Measurements from ENCODE around the gene PIK3R1. TPM values are rescaled to one million over a fixed set of nuclear protein-coding genes. Genes with fewer than 3 reads are reported as not detected.

PIK3R1 gene
- total and polyA plus RNA-seq, 8 donors = 9.2 to 280 (median 52.3) TPM

DNA sequence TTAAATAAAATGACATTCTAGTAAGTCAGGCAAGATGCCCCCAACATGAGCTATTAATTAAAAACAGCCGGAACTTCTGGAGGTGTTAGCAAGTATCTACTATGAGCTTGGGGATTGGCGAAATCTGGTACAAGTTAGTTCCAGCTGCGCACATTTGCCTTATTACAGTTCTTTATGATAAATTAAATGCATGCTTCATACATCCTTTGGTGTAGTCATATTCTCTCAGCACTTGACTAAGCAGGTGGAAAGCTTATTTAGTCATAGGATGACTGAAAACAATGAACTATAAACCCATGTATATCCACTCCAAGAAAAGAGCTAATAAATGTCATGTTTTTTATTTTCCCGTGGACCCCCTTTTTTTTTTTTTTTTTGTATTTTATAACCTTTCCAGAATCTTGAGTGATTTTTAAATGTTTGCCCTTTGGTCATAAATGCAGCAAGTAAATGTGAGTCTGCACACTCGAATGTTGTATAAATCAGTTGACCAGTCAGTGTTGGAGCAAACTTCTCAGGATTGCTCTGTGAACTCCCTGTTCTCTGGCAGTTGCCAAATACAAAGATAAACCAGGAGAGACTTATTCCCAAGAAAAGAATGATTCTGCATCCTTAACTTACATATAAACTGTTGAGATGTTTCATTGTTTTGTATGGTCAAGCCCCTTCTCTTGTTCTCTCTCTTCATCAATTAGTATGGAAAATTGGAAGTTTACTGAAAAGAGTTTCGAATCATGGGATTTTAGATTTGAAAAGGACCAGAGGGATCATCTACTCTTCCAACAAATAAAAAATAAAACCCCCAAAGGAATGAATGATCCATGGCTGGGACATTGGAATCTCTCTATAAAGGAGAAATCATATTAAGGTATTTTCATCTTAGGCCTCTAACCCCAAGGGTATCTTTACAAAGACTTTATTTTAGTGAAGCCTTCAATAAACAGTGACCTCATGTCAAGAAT, 38.3 kb downstream of the PIK3R1 start:
- Histone ChIP-seq H3K27ac (peak overlapping the region in 3 of 5 donors; percentile 59 to 75 (median 71)), H3K4me1 (peaks cover 41 to 100% (median 78%) of the 10 kb centered on the region in 4 donors), H3K9me3 (no peaks in the 10 kb centered on the region), H3K36me3 (no peaks in the 10 kb centered on the region), H3K27me3 (no peaks in the 10 kb centered on the region), H3K4me3 (no peak overlapping the region)
- no peak for DNase-seq
- 66 to 78% (median 72%) methylated on average over 6 of the region's 6 CpGs for WGBS, 5 donors
- intact Hi-C loops (cut with DNase I; ENCODE audit: low total_unique reads) = loop anchor here (10.0 kb wide), 1 partner anchor 1019 kb away; no protein-coding TSS in a partner anchor
- TF ChIP-seq POLR2AphosphoS5 (IDR thresholded peaks at IDR 0.05) (no peak), POLR2A (IDR thresholded peaks at IDR 0.05) (no peak), EP300 (IDR thresholded peaks at IDR 0.05) (no peak)
- TF ChIP-seq, protein P1, sequence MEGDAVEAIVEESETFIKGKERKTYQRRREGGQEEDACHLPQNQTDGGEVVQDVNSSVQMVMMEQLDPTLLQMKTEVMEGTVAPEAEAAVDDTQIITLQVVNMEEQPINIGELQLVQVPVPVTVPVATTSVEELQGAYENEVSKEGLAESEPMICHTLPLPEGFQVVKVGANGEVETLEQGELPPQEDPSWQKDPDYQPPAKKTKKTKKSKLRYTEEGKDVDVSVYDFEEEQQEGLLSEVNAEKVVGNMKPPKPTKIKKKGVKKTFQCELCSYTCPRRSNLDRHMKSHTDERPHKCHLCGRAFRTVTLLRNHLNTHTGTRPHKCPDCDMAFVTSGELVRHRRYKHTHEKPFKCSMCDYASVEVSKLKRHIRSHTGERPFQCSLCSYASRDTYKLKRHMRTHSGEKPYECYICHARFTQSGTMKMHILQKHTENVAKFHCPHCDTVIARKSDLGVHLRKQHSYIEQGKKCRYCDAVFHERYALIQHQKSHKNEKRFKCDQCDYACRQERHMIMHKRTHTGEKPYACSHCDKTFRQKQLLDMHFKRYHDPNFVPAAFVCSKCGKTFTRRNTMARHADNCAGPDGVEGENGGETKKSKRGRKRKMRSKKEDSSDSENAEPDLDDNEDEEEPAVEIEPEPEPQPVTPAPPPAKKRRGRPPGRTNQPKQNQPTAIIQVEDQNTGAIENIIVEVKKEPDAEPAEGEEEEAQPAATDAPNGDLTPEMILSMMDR (IDR thresholded peaks at IDR 0.05) = no peak

DNA sequence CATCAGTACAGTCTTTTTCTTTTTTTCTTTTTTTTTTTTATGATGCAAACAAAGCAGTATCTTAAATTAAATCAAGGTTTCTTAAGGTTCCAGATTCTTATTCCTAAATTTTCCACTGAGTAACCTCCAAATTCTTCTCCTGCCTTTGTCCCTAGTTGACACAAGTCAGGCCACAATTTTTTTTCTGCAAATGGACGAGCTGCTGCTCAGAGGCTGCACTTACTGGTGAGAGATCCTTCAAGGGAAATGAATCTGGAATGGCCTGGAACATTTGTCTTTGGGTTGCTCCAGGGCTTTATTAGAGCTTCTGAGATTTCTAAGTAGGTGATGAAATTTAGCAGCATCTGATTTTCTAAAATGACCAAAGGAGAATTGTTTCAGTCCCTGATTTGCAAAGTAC, 39.3 kb downstream of the PIK3R1 start:
- H3K9me3 ChIP-seq = no peaks in the 10 kb centered on the region
- no peak for DNase-seq
- 59 to 78% (median 62%) methylated on average over 1 of the region's 1 CpG for WGBS, 5 donors
- intact Hi-C loops (cut with DNase I; ENCODE audit: low total_unique reads) = loop anchor here (10.0 kb wide), 1 partner anchor 1020 kb away; no protein-coding TSS in a partner anchor
- no peaks in the 10 kb centered on the region for H3K36me3 ChIP-seq
- no peak for TF ChIP-seq POLR2AphosphoS5 (IDR thresholded peaks at IDR 0.05)
- TF ChIP-seq, protein P1 (IDR thresholded peaks at IDR 0.05) = no peak
- TF ChIP-seq EP300 (IDR thresholded peaks at IDR 0.05) = no peak
- TF ChIP-seq POLR2A (IDR thresholded peaks at IDR 0.05) = no peak
- peak overlapping the region in 3 of 5 donors; percentile 44 to 75 (median 71) for H3K27ac ChIP-seq
- H3K27me3 ChIP-seq = no peaks in the 10 kb centered on the region
- peaks cover 39 to 100% (median 77%) of the 10 kb centered on the region in 4 donors for H3K4me1 ChIP-seq
- H3K4me3 ChIP-seq = no peak overlapping the region

DNA sequence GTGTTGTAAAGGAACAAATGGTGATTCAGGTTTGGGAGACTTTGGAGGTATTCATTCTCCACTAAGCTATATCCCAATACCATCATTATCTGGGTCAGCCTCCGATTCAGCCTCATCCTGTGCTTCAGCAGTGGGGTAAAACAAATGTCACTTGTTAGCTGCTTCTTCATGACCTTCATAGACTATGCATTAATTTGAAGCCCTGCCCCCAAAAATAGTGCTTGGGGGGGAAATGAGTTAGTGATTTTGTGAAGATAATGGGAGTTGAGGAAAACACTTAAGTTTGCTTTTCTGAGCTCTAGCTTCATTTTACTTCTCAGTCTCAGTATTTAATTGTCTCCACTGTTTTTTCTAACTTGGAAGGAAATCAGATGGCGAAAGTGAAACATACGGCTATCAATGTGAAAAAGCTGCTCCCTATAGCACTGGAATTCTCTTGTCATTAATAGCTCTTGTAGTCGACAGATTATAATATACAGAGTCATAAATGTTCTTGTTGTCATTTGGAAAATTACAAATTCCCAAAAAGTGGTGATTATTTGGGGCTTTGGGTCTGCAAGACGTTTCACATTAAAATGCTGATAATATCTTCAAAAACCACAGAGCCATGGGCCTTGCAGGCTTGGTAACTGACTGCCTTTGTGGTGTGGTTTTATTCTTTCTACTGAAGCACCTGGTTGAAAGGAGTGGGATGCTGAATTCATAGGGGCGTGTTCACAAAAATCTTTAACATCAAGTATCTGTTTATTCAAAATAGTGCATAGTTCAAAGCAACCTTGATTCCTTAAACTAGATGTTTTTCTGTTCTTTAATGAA, 40.0 kb downstream of the PIK3R1 start:
- Histone ChIP-seq H3K27ac (peak overlapping the region in 3 of 5 donors; percentile 31 to 75 (median 33)), H3K27me3 (no peaks in the 10 kb centered on the region), H3K4me3 (no peak overlapping the region), H3K9me3 (no peaks in the 10 kb centered on the region), H3K4me1 (peaks cover 32 to 99% (median 76%) of the 10 kb centered on the region in 4 donors), H3K36me3 (no peaks in the 10 kb centered on the region)
- DNase-seq = no peak
- WGBS, 5 donors = 52 to 68% (median 62%) methylated on average over 6 of the region's 6 CpGs
- no peak for TF ChIP-seq POLR2A (IDR thresholded peaks at IDR 0.05)
- intact Hi-C loops (cut with DNase I; ENCODE audit: low total_unique reads) = loop anchor here (10.0 kb wide), 1 partner anchor 1021 kb away; no protein-coding TSS in a partner anchor

DNA sequence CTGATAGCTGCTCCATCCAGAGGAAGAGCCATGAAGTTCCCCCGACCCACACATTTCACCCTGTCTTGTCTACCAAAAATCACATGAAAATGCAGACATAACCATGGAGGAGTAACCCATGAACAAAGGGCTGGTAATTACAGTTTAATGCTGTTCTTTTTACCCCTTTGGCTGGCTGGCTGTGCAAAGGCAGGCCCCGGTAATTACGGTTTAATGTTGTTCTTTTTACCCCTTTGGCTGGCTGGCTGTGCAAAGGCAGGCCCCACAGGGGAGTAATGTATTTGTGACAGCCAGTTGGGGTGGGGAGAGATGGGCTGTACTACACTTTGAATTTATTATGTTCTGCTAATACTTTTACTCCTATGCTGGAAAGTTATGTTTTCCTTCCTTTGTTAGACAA, 41.7 kb downstream of the PIK3R1 start:
- H3K36me3 ChIP-seq = no peaks in the 10 kb centered on the region
- H3K27me3 ChIP-seq = no peaks in the 10 kb centered on the region
- H3K4me3 ChIP-seq = no peak overlapping the region
- 75 to 92% (median 85%) methylated on average over 3 of the region's 3 CpGs for WGBS, 5 donors
- no peaks in the 10 kb centered on the region for H3K9me3 ChIP-seq
- peak overlapping the region in 2 of 5 donors; percentile 34 to 75 for H3K27ac ChIP-seq
- DNase-seq = no peak
- H3K4me1 ChIP-seq = peaks cover 25 to 99% (median 70%) of the 10 kb centered on the region in 4 donors
- intact Hi-C loops (cut with DNase I; ENCODE audit: low total_unique reads) = loop anchor here (10.0 kb wide), 1 partner anchor 1022 kb away; no protein-coding TSS in a partner anchor
- TF ChIP-seq, protein P1 (IDR thresholded peaks at IDR 0.05) = no peak
- TF ChIP-seq EP300 (IDR thresholded peaks at IDR 0.05) = no peak

Measured in stomach (tissue), 9 donors.